Liver (tissue), 9 donors: ENCODE results near the gene AMACR. TPM values are rescaled to one million over a fixed set of nuclear protein-coding genes. Genes with fewer than 3 reads are reported as not detected.

Experiments used
- DNase-seq: peaks from one replicate; pipeline ENCODE4 v3.0.0-alpha.2; 2017; ENCODE audit warnings: low spot score
- H3K27ac ChIP-seq, 2 donors: one replicate each; pipeline ENCODE4 v1.7.0; 2013; ENCODE audit warnings: inconsistent platforms in 2 of 2, low read length in 2 of 2, control low read depth in 1 of 2, low read depth in 1 of 2, mild to moderate bottlenecking in 1 of 2
- H3K27me3 ChIP-seq, 4 donors: one replicate each; pipeline versions ENCODE4 v1.6.1 to v1.7.0; 2013; ENCODE audit warnings: low read length in 3 of 4, inconsistent platforms in 1 of 4, mild to moderate bottlenecking in 1 of 4, moderate library complexity in 1 of 4; ENCODE audit not compliant: control insufficient read depth in 4 of 4, insufficient read depth in 4 of 4
- H3K36me3 ChIP-seq, 4 donors: one replicate each; pipeline versions ENCODE4 v1.6.1 to v1.7.0; 2013; ENCODE audit warnings: low read length in 3 of 4, mild to moderate bottlenecking in 3 of 4, low read depth in 1 of 4, moderate library complexity in 1 of 4; ENCODE audit not compliant: control insufficient read depth in 4 of 4, insufficient read depth in 3 of 4
- H3K4me1 ChIP-seq, 4 donors: one replicate each; pipeline versions ENCODE4 v1.6.1 to v1.7.0; 2013; ENCODE audit warnings: low read length in 3 of 4, mild to moderate bottlenecking in 3 of 4, moderate library complexity in 1 of 4; ENCODE audit not compliant: control insufficient read depth in 4 of 4, insufficient read depth in 4 of 4
- H3K4me3 ChIP-seq, 3 donors: one replicate each; pipeline versions ENCODE4 v1.6.1 to v1.7.0; 2013; ENCODE audit warnings: low read length in 3 of 3, control low read depth in 1 of 3, low read depth in 1 of 3, mild to moderate bottlenecking in 1 of 3
- H3K9ac ChIP-seq, 2 donors: one replicate each; pipeline ENCODE4 v1.7.0; 2013; ENCODE audit warnings: low read length in 2 of 2, mild to moderate bottlenecking in 2 of 2, moderate library complexity in 2 of 2, control low read depth in 1 of 2, low read depth in 1 of 2
- H3K9me3 ChIP-seq, 4 donors: one replicate each; pipeline versions ENCODE4 v1.6.1 to v1.7.0; 2013; ENCODE audit warnings: low read length in 3 of 4; ENCODE audit not compliant: control insufficient read depth in 4 of 4
- ATF3 ChIP-seq: IDR thresholded peaks from 2 replicates; pipeline ENCODE4 v1.6.1; 2016; ENCODE audit warnings: antibody characterized with exemption
- CTCF ChIP-seq: fragments of 150-350 bp; IDR thresholded peaks from 2 replicates; pipeline ENCODE4 v1.5.1; 2017; ENCODE audit warnings: improper control_type of control experiment, low read depth, low read length; ENCODE audit not compliant: missing input control
- EGR1 ChIP-seq, 2 donors: IDR thresholded peaks; 2 replicates each; pipeline ENCODE4 v1.6.1; 2016 to 2018; ENCODE audit warnings: antibody characterized with exemption in 2 of 2, low read depth in 2 of 2
- FOXA1 ChIP-seq: IDR thresholded peaks from 2 replicates; pipeline ENCODE4 v1.6.1; 2016; ENCODE audit warnings: antibody characterized with exemption
- FOXA2 ChIP-seq: IDR thresholded peaks from 2 replicates; pipeline ENCODE4 v1.6.1; 2016; ENCODE audit warnings: antibody characterized with exemption
- GABPA ChIP-seq, 2 donors: IDR thresholded peaks in 1 of 2; conservative IDR thresholded peaks in 1 of 2; 2 replicates each; pipeline ENCODE4 v1.6.1; 2016; ENCODE audit warnings: antibody characterized with exemption in 2 of 2, mild to moderate bottlenecking in 1 of 2, moderate library complexity in 1 of 2
- HNF4A ChIP-seq, 2 donors: conservative IDR thresholded peaks; 2 replicates each; pipeline ENCODE4 v1.6.1; 2016; ENCODE audit warnings: antibody characterized with exemption in 2 of 2, mild to moderate bottlenecking in 2 of 2
- HNF4G ChIP-seq: IDR thresholded peaks from 2 replicates; pipeline ENCODE4 v1.6.1; 2016; ENCODE audit warnings: antibody characterized with exemption
- JUND ChIP-seq, 2 donors: IDR thresholded peaks; 2 replicates each; pipeline ENCODE4 v1.6.1; 2016; ENCODE audit warnings: antibody characterized with exemption in 2 of 2
- MAX ChIP-seq: IDR thresholded peaks from 2 replicates; pipeline ENCODE4 v1.6.1; 2016; ENCODE audit warnings: antibody characterized with exemption
- NR2F2 ChIP-seq: IDR thresholded peaks from 2 replicates; pipeline ENCODE4 v1.6.1; 2016; ENCODE audit warnings: antibody characterized with exemption
- RAD21 ChIP-seq, 2 donors: IDR thresholded peaks; 2 replicates each; pipeline ENCODE4 v1.6.1; 2016; ENCODE audit warnings: antibody characterized with exemption in 2 of 2, mild to moderate bottlenecking in 2 of 2
- RXRA ChIP-seq, 2 donors: IDR thresholded peaks; 2 replicates each; pipeline ENCODE4 v1.6.1; 2017 to 2018; ENCODE audit warnings: antibody characterized with exemption in 2 of 2, mild to moderate bottlenecking in 1 of 2
- SP1 ChIP-seq: IDR thresholded peaks from 2 replicates; pipeline ENCODE4 v1.6.1; 2018; ENCODE audit warnings: antibody characterized with exemption, mild to moderate bottlenecking
- TAF1 ChIP-seq: conservative IDR thresholded peaks from 2 replicates; pipeline ENCODE4 v1.6.1; 2016; ENCODE audit warnings: antibody characterized with exemption, mild to moderate bottlenecking
- YY1 ChIP-seq: IDR thresholded peaks from 2 replicates; pipeline ENCODE4 v1.6.1; 2016; ENCODE audit warnings: antibody characterized with exemption, mild to moderate bottlenecking
- ZBTB33 ChIP-seq: IDR thresholded peaks from 2 replicates; pipeline ENCODE4 v1.6.1; 2016; ENCODE audit warnings: antibody characterized with exemption
- WGBS: extraction: QIAGEN DNeasy Blood & Tissue Kit; methylation state at CpG from one replicate; pipeline ENCODE4 v1.1.7; 2013; 5-methylcytosine and 5-hydroxymethylcytosine counted together
- polyA plus RNA-seq, 2 donors: library from polyadenylated mRNA; stranded (reverse) in 1 of 2; unstranded in 1 of 2; fragments of 200-250 nt in 1 of 2; fragments of >200 nt in 1 of 2; fragmentation: Nextera tagmentation in 1 of 2; extraction: Ambion mirVana in 1 of 2; gene quantifications; one replicate each; pipeline versions ENCODE4 v1.2.1 to v1.2.3, GENCODE V29; 2013 to 2015
- total RNA-seq, 2 donors: library from RNA; depleted of rRNA; stranded (reverse); fragments of >200 nt; gene quantifications; one replicate each; pipeline ENCODE4 v1.2.3, GENCODE V29; 2014
- donor health status: healthy.
- donor health status: healthy.
- donor health status: healthy.
- donor health status: healthy.
- donor health status: healthy.

The AMACR gene
- total and polyA plus RNA-seq, 4 donors = 15.6 to 48.5 (median 31.7) TPM

GRCh38 chr5:34030048-34030447 lies 22.2 kb upstream of the AMACR start:
- no peak overlapping the region for H3K9ac ChIP-seq
- peaks cover 0 to 1% (median 0%) of the 10 kb centered on the region in 4 donors for H3K36me3 ChIP-seq
- H3K4me3 ChIP-seq = no peak overlapping the region
- no peak for DNase-seq
- TF ChIP-seq HNF4A (conservative IDR thresholded peaks at IDR 0.05) = peak; percentile 57 to 59
- peak; percentile 22 for TF ChIP-seq YY1
- TF ChIP-seq RAD21 (IDR thresholded peaks at IDR 0.05) = no peak
- TF ChIP-seq JUND (IDR thresholded peaks at IDR 0.05) = peak in 1 of 2 donors; percentile 47
- no peak for TF ChIP-seq ATF3
- TF ChIP-seq RXRA (IDR thresholded peaks at IDR 0.05) = peak in 1 of 2 donors; percentile 40
- no peak for TF ChIP-seq FOXA2
- no peak for TF ChIP-seq MAX
- no peak for TF ChIP-seq SP1
- WGBS = 36% methylated on average over 1 of the region's 1 CpG
- H3K27me3 ChIP-seq = no peaks in the 10 kb centered on the region
- H3K27ac ChIP-seq = peak overlapping the region in 1 of 2 donors; percentile 19
- no peaks in the 10 kb centered on the region for H3K9me3 ChIP-seq
- peaks cover 14 to 41% (median 24%) of the 10 kb centered on the region in 4 donors for H3K4me1 ChIP-seq

GRCh38 chr5:34028349-34028748 lies 20.5 kb upstream of the AMACR start:
- Histone ChIP-seq H3K9ac (no peak overlapping the region), H3K9me3 (no peaks in the 10 kb centered on the region), H3K27ac (no peak overlapping the region), H3K4me1 (peaks cover 14 to 35% (median 16%) of the 10 kb centered on the region in 4 donors), H3K27me3 (no peaks in the 10 kb centered on the region), H3K36me3 (peaks cover 0 to 1% (median 0%) of the 10 kb centered on the region in 4 donors), H3K4me3 (no peak overlapping the region)
- 89% methylated on average over 3 of the region's 3 CpGs for WGBS
- no peak for DNase-seq
- TF ChIP-seq RAD21 (IDR thresholded peaks at IDR 0.05) (no peak), TAF1 (no peak), NR2F2 (no peak), EGR1 (IDR thresholded peaks at IDR 0.05; ENCODE audit: low read depth in 2 of 2) (no peak), MAX (no peak), GABPA (IDR thresholded peaks at IDR 0.05 in 1 of 2, conservative IDR thresholded peaks at IDR 0.05 in 1 of 2) (no peak), FOXA2 (no peak), ZBTB33 (no peak), FOXA1 (no peak), YY1 (no peak), ATF3 (no peak), RXRA (IDR thresholded peaks at IDR 0.05) (no peak), HNF4G (no peak), CTCF (no peak), HNF4A (conservative IDR thresholded peaks at IDR 0.05) (no peak)
